Measurements from ENCODE around the gene UBXN1.

UBXN1 gene

GRCh38 chr11:62713343-62713742, 34.5 kb upstream of the UBXN1 start:
- TF ChIP-seq CTCF (IDR thresholded peaks at IDR 0.05; ENCODE audit: low read depth, low read length), result no peak
- DNase-seq (ENCODE audit: extremely low read depth, low read depth), result no peak

- TF ChIP-seq CTCF (IDR thresholded peaks at IDR 0.05; ENCODE audit: low read depth, low read length), result no peak
- no peak for DNase-seq (ENCODE audit: extremely low read depth, low read depth)
Measured at GRCh38 chr11:62712861-62713260, 34.0 kb upstream of the UBXN1 start.

GRCh38 chr11:62712276-62712812, 33.5 kb upstream of the UBXN1 start:
- no peak for TF ChIP-seq CTCF (IDR thresholded peaks at IDR 0.05; ENCODE audit: low read depth, low read length)

GRCh38 chr11:62710001-62710345, 31.1 kb upstream of the UBXN1 start:
- DNase-seq (ENCODE audit: extremely low read depth, low read depth), result no peak
- TF ChIP-seq CTCF (IDR thresholded peaks at IDR 0.05; ENCODE audit: low read depth, low read length), result no peak

More at GRCh38 chr11:62712276-62712812, 33.5 kb upstream of the UBXN1 start:
- no peak for DNase-seq (ENCODE audit: extremely low read depth, low read depth)

- DNase-seq (ENCODE audit: extremely low read depth, low read depth), result peak; percentile 92
- TF ChIP-seq CTCF (IDR thresholded peaks at IDR 0.05; ENCODE audit: low read depth, low read length), result no peak; the same call in none of the 2 replicates
Measured at GRCh38 chr11:62709247-62710000, 30.6 kb upstream of the UBXN1 start.

GRCh38 chr11:62708793-62709192, 29.9 kb upstream of the UBXN1 start:
- TF ChIP-seq CTCF (IDR thresholded peaks at IDR 0.05; ENCODE audit: low read depth, low read length), result no peak
- no peak for DNase-seq (ENCODE audit: extremely low read depth, low read depth)

- TF ChIP-seq CTCF (IDR thresholded peaks at IDR 0.05; ENCODE audit: low read depth, low read length), result no peak
- no peak for DNase-seq (ENCODE audit: extremely low read depth, low read depth)
Measured at GRCh38 chr11:62708392-62708791, 29.5 kb upstream of the UBXN1 start.

Measured in AG09319 (cell line).